ENCODE data around the gene CACNA1G. TPM values are rescaled to one million over a fixed set of nuclear protein-coding genes. Genes with fewer than 3 reads are reported as not detected.

The CACNA1G gene
- polyA plus RNA-seq, 3 donors, result 6.9 to 8.7 (median 8.3) TPM

DNA sequence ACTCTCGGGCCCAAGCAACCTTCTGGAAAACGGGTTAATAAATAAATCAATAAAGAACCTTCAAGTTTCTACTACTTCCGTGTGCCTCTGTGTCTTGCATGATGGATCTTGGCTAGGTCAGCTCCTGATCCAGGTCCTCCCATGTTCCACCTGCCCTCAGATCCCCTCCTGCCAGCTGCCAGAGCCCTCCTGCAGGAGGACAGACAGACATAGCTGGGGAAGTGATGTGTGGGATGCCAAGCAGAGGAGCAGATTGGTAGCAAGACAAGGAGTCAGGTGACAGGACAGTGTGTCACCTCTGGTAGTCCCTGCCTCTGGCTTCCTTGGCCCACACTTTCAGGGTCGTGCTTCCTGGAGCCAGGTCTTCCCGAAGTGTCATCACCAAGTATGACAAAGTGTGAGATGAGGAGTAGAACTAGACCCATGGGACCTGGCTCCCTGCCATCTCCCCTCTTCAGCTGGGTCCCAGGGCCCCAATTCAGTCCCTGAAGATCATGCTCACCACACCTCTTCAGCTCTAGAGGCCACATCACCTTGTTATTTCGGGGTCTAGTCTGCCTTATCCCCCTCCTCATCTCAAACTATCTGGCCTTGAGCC, 29.0 kb upstream of the CACNA1G start:
- no peak for DNase-seq (ENCODE audit: extremely low read depth in 1 of 11, low read depth in 9 of 11, low spot score in 4 of 11)

DNA sequence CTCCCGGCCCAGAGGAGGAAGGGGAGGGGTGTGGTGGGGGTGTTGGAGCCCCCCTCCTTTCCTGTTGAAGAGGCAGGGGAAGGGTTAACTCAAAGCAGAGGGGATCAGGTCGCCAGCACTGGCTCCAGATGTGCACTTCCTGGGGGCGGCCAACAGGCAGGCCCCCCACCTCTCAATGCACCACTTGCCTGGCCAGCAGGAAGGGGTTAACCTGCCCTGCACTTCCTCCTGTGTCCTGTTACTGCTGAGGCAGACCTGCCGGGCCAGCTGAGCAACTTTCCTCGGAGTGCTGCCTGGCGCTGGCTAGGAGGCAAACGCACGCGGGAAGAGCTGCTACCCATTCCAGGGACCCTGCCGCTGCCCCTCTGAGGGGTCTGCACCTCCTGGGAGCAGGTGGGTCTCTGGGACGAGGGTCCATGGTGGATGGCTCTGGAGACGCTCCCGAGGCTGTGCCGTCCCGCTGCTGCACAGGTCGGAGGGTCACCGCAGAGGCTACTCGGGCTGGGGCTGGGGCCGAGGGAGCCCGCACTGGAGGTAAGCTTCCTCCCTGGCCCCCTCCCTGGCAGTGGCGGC, 28.0 kb upstream of the CACNA1G start, which contains the start of gene EPN3:
Gene EPN3, plus strand, starts transcription at position 284 of the 573 bp plus-strand sequence. CDS start 3,822 bp downstream, outside the sequence.
- no peak for DNase-seq (ENCODE audit: extremely low read depth in 1 of 11, low read depth in 9 of 11, low spot score in 4 of 11)

DNA sequence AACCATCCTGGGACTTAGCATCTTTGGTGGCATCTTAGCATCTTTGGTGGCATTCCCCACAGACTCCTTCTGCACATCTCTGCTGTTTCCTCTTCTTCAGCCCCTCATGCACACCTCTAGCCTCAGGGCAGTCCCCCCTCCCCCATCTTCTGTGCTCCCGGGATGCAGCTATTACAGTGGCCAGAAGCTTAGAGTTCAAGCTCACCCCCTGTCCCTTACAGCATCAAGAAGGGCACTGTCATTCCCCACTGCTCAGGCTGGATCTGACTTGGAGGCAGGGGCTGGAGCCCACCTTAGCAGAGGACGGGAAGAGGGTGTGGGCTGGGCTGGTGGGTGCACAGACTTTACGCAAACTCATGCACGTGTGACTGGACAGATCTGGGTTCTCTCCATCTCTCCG, 27.3 kb upstream of the CACNA1G start:
- no peak for DNase-seq (ENCODE audit: extremely low read depth in 1 of 11, low read depth in 9 of 11, low spot score in 4 of 11)

DNA sequence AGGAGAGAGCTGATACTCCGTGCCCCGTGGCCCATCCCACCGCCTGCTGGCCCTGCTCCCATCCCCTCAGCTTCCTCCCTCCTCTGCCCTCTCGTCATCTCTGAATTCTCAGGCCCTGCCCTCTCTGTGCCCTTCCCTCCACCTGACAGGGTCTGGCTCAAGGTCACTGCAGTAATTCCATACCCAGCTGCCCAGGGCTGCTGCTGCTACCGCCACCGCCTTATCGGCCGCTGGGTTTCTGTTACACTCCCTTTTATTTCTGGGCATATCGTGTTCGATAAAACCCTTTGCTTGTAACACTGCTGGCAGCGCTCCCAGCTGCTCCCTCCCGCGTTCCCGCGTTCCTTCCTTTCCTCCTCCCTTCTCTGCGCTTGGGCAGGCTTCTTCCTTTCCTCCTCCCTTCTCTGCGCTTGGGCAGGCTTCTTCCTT, 26.8 kb upstream of the CACNA1G start:
- peak in 3 of 11 donors; percentile 45 to 63 (median 49) for DNase-seq (ENCODE audit: extremely low read depth in 1 of 11, low read depth in 9 of 11, low spot score in 4 of 11)

DNA sequence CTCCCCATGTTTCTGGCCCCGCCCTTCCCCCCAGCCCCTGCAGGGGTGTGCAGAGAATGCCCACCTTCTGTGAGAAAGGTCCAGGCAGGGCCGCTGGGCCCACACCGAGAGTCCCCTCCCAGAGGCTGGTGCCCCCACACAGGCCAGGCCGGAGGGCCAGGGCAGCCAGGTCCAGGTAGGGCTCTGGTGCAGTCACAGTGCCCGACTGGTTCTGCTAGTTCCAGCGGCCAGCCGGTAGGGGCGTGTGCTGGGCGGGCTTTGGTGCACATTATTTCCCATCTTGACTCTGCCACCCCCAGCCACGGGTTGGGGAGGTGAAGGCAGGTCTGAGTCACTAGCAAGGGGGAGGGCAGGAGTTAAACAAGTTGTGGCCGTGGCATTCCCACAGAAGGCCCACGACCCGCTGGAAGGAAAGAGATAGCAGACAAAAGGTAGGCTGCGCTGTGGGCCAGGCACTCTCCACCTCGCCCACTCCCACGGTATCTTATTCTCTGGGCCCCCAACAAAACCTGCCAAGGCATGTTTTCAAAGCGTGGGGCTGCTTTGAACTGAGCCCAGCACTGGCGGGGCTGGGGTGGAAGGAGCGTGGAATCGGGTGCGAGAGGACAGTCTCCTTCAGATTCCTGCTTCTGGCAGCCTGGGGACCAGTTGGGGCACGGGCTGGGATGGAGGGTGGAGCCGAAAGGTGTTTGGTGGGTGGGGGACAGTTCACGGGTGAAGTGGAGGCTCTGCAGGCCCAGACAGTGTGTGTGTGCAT, 26.1 kb upstream of the CACNA1G start:
- no peak for DNase-seq (ENCODE audit: extremely low read depth in 1 of 11, low read depth in 9 of 11, low spot score in 4 of 11)

DNA sequence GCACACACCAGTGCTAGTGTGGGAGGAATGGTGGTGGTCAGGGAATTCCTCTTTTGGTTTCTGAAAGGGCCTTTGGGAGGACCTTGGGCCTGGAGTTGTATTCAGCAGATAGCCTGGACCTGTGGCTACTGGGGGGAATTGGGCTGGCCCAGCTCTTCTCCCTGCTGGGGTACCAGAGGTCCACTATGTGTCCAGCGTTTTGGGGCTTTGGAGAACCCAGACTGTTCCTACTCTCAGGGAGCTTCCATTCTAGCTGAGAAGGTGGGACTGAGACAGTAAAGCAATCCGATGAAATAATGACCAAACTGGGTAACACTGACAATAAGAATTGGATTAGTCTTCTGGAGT, 25.6 kb upstream of the CACNA1G start:
- DNase-seq (ENCODE audit: extremely low read depth in 1 of 11, low read depth in 9 of 11, low spot score in 4 of 11), result no peak

DNA sequence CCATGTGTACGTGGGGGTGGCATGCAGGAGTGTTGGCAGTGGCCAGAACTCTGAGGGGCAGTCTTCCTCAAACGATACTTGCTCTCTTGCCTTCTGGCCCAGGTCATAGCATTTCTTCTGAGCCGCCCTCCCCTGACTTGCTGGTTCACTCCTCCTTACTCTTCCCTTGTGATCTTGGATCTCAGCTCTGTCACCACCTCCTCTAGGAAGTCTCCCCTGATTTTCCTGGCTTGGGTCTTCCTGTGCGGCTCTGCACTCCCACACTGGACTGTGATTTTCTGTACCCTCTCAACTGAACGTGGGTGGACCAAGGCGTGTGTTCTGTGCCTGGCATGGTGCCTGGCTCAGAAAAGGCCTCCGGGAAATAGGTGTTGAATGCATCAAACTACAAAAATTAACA, 25.1 kb upstream of the CACNA1G start:
- DNase-seq (ENCODE audit: extremely low read depth in 1 of 11, low read depth in 9 of 11, low spot score in 4 of 11), result no peak

DNA sequence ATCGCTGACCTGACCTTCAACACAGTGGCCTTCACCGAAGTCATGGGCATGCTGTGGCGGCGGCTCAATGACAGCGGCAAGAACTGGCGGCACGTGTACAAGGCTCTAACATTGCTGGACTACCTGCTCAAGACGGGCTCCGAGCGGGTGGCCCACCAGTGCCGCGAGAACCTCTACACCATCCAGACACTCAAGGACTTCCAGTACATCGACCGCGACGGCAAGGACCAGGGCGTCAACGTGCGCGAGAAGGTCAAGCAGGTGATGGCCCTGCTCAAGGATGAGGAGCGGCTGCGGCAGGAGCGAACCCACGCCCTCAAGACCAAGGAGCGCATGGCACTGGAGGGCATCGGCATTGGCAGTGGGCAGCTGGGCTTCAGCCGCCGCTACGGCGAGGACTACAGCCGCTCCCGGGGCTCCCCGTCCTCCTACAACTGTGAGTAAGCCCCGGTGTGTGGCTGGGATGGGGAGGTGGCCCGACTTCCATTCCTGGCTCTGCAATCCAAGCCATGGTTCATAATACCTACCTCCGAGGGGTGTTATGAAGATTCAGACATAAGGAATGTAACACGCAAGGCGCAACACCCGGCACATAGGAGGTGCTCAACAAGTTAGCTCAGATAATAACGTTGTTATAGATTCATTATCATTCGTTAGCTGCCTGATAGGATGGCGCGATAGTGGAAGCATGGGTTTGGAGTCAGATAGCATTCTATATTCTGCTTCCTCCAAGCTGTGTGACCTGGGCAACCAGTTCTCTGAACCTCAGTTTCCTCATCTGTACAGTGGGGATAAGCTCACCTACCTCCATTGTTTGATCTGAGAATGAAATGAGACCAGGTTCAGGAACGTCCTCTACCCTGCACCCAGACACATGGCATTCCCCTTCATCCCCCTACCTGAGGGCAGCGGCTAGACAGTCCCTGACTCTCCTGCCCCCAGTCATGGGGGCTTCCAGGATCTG, 23.6 kb upstream of the CACNA1G start:
- no peak for DNase-seq (ENCODE audit: extremely low read depth in 1 of 11, low read depth in 9 of 11, low spot score in 4 of 11)

DNA sequence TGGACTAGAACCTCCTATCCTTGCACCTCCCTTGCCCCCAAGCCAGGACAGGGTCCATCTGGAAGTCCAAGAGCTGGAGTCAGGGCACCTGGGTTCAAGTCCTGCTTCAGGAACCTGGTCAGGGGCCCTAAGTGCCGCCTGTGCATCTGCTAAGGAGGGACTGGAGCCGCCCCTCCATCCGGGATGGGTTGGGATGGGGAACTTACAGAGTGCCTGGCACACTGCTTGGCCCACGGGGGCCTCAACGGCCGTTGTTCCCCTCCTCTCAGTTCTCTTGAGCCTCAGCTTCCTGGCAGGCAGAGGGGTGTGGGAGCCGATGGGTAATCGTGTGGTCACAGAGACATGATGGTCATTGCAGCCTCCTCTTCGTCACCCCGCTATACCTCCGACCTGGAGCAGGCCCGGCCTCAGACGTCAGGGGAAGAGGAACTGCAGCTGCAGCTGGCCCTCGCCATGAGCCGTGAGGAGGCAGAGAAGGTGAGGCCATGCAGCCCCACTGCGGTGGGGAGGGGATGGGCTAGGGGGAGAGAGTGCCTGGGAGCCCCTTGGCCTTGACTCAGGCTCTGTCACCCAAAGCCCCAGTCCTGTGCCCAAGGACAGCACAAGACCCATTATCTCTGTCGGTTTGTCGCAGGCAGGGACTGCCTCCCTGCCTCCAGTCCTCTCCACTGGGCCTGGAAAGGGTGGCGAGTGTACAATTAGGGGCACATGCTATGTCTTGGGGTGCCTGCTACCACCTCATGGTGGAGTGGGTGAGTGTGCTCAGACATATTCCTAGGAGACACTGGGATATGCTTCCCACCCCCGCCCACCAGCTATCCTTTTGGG, 22.6 kb upstream of the CACNA1G start:
- no peak for DNase-seq (ENCODE audit: extremely low read depth in 1 of 11, low read depth in 9 of 11, low spot score in 4 of 11)

DNA sequence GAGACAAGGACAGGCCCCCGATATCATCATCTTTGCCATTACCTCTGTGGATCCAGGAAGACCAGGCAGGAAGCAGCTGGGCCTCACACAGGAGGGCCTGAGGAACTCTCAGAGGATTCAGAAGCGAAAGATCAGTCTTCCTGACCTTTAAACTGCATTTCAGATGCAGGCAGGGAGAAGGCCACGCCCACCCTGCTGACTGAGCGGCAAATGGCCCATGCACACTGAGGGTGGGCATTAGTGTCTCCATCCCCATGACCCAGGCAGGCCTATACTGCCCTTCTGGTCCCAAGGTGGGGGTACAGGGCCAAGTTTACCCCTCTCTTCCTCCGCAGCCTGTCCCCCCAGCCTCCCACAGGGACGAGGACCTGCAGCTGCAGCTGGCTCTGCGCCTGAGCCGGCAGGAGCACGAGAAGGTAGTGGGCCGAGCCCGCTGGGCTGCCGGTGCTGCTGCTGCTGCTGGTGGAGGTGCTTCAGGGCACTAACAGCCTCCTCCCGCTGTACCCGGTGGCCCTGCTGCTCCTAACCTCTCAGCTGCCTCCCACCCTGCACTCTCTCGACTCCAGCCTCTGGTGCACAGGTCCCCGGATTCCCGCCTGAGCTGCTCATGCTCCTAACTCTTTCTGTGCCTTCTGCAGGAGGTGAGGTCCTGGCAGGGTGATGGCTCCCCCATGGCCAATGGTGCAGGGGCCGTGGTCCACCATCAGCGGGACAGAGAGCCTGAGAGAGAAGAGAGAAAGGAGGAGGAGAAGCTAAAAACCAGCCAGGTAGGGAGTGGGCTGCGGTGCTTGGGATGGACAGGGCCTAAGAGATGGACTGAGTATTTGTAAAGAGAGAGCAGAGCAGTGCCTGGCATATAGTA, 21.7 kb upstream of the CACNA1G start:
- no peak for DNase-seq (ENCODE audit: extremely low read depth in 1 of 11, low read depth in 9 of 11, low spot score in 4 of 11)

DNA sequence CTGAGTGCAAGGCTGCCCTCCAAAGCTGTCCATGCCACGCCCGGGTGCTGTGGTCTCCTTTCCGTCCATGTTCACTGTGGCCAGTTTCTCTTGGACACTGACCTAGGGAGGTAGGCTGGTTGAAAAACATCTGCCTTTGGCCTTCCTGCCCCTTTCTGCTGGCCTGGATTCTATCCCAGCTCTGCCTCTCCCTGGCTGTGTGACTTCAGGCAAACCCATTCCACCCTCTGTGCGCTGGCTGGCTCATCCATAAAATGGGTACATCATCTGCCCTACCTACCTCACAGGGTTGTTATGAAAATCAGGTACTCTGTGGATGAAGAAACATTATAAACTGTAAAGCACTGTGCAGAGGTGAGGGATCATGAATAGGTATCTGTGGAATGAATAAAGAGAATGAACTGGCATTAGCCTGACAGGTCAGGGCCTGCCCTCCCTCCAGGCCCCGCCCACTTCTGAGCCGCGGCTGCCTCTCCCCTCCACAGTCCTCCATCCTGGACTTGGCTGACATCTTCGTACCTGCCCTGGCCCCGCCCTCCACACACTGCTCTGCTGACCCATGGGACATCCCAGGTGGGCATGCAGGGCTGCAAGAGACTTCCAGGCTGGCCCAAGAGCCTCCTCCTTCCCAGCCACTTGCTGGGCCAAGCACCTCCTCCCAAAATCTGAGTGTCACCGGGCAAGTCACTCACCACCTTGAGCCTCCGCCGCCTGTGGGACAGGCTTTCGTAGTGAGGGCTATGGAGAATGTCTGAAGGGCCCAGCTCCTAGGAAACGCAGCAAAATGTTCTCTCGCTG, 20.6 kb upstream of the CACNA1G start:
- DNase-seq (ENCODE audit: extremely low read depth in 1 of 11, low read depth in 9 of 11, low spot score in 4 of 11), result no peak

DNA sequence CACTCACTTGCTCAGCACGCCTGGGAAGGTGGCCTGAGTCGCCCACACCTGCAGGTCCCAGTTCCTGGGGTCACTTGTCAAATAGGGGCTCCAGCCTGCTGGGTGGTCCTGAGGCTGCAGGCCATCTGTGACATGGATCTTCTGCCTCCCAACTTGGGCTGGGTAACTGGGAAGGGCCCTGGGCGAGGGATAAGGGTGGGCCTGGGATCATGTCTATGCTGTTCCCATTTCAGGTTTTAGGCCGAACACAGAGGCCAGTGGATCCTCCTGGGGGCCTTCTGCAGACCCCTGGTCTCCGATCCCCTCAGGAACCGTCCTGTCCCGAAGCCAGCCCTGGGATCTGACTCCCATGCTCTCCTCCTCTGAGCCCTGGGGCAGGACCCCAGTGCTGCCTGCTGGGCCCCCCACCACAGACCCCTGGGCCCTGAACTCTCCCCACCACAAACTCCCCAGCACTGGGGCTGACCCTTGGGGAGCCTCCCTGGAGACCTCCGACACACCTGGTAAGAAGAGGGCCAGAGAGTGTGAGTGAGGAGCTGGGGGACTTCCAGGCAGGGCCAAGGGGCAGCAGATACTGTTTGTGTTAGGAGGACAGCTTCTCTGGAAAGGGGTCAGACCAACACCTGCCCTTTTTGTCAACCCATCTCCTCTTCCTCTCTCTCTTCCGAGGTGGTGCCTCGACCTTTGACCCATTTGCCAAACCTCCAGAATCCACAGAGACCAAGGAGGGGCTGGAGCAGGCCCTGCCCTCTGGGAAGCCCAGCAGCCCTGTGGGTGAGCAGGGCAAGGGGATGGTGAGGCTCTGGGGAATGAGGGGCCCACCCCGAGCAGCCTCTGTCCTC, 19.7 kb upstream of the CACNA1G start:
- DNase-seq (ENCODE audit: extremely low read depth in 1 of 11, low read depth in 9 of 11, low spot score in 4 of 11), result no peak

DNA sequence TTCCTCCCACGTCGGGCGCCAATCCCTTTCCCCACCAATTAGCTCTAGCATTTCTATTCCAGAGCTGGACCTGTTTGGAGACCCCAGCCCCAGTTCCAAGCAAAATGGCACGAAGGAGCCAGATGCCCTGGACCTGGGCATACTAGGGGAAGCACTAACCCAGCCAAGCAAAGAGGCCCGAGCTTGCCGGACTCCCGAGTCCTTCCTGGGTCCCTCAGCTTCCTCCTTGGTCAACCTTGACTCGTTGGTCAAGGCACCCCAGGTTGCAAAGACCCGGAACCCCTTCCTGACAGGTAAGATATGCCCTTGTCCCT, 19.2 kb upstream of the CACNA1G start:
- DNase-seq (ENCODE audit: extremely low read depth in 1 of 11, low read depth in 9 of 11, low spot score in 4 of 11), result no peak

DNA sequence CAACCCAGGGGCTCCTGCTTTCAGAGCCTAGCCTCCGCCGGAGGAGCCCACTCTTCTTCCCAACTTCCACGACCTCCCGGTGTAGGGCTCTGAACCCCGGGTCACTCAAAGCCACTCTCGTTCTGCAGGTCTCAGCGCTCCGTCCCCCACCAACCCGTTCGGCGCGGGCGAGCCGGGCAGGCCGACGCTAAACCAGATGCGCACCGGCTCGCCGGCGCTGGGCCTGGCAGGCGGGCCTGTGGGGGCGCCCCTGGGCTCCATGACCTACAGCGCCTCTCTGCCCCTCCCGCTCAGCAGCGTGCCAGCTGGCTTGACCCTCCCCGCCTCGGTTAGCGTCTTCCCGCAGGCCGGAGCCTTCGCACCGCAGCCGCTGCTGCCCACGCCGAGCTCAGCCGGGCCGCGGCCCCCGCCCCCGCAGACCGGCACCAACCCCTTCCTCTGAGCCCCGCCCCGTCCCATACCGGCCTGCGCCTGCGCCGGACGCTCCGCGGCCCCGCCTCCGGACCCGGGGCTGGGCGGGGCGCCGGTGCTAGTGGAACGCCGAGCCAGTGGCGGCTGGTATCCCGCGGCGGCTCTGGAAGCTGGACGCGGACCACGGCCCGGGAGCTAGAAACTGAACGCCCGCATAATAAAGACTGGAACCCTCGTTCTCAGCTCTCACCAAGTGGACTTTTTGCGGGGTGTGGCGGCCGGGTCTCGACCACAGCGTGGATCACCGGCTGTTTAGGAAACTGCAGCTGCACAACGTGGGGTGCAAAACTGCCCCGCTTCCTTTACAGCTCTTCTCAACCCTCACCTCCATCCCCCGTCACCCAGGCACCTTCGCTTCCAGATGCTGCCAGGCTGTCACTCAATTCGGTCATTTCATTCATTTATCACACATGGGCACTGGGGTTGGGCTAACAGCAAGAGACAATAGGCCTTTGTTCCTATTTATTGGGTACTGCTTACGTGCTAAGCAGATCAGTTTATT, 18.5 kb upstream of the CACNA1G start:
- peak in 4 of 11 donors; percentile 83 to 85 (median 84) for DNase-seq (ENCODE audit: extremely low read depth in 1 of 11, low read depth in 9 of 11, low spot score in 4 of 11)
